Lung (tissue), 12 donors: ENCODE results near the gene CSGALNACT2. TPM values are rescaled to one million over a fixed set of nuclear protein-coding genes. Genes with fewer than 3 reads are reported as not detected.

Source experiments
- ATAC-seq: fragments of 200-7000 bp; cut with Tn5 transposase; one replicate; pipeline ENCODE4 v1.9.1; 2020; ENCODE audit warnings: moderate number of reproducible peaks; ENCODE audit not compliant: insufficient read depth, low FRiP score
- DNase-seq, 3 donors: peaks; one replicate each; pipeline ENCODE4 v3.0.0-alpha.2; 2013 to 2017
- H3K27ac ChIP-seq, 2 donors: one replicate each; pipeline ENCODE4 v1.5.1; 2013; ENCODE audit warnings: mild to moderate bottlenecking in 2 of 2, moderate library complexity in 2 of 2, control low read depth in 1 of 2, inconsistent platforms in 1 of 2, low read depth in 1 of 2, low read length in 1 of 2
- H3K27me3 ChIP-seq, 3 donors: one replicate each; pipeline ENCODE4 v1.5.1; 2013; ENCODE audit warnings: low read length in 2 of 3; ENCODE audit not compliant: control insufficient read depth in 3 of 3, insufficient read depth in 3 of 3
- H3K36me3 ChIP-seq, 4 donors: one replicate each; pipeline ENCODE4 v1.5.1; 2013; ENCODE audit warnings: low read length in 4 of 4, mild to moderate bottlenecking in 1 of 4, moderate library complexity in 1 of 4; ENCODE audit not compliant: control insufficient read depth in 4 of 4, insufficient read depth in 4 of 4
- H3K4me1 ChIP-seq, 5 donors: one replicate each; pipeline ENCODE4 v1.5.1; 2013; ENCODE audit warnings: low read length in 5 of 5, mild to moderate bottlenecking in 2 of 5, moderate library complexity in 1 of 5; ENCODE audit not compliant: control insufficient read depth in 5 of 5, insufficient read depth in 5 of 5
- H3K4me3 ChIP-seq: one replicate; pipeline ENCODE4 v1.5.1; 2013; ENCODE audit warnings: mild to moderate bottlenecking, control low read depth, moderate library complexity
- H3K9ac ChIP-seq, 2 donors: one replicate each; pipeline ENCODE4 v1.5.1; 2013; ENCODE audit warnings: low read length in 2 of 2, control low read depth in 1 of 2; ENCODE audit not compliant: insufficient read depth in 1 of 2
- H3K9me3 ChIP-seq, 4 donors: one replicate each; pipeline ENCODE4 v1.5.1; 2013; ENCODE audit warnings: low read length in 3 of 4, mild to moderate bottlenecking in 1 of 4, moderate library complexity in 1 of 4; ENCODE audit not compliant: control insufficient read depth in 4 of 4, insufficient read depth in 3 of 4
- WGBS, 2 donors: extraction: QIAGEN DNeasy Blood & Tissue Kit; methylation state at CpG; one replicate each; pipeline ENCODE4 v1.1.7; 2013; 5-methylcytosine and 5-hydroxymethylcytosine counted together
- polyA plus RNA-seq, 2 donors: library from polyadenylated mRNA; stranded (reverse); fragments of 200-250 nt; gene quantifications; one replicate each; pipeline ENCODE4 v1.2.1, GENCODE V29; 2013
- total RNA-seq, 2 donors: library from RNA; depleted of rRNA in 1 of 2; stranded (reverse); fragments of >200 nt in 1 of 2; gene quantifications; one replicate each; pipeline ENCODE4 v1.2.1, GENCODE V29; 2014 to 2021
- TF ChIP-seq, protein P1 (sequence below): IDR thresholded peaks from 2 replicates; pipeline ENCODE4 v1.5.1; 2012; ENCODE audit warnings: mild to moderate bottlenecking; ENCODE audit errors: control extremely low read depth, extremely low read depth
- donor health status: control.
- donor health status: control.
- donor health status: Bipolar disorder and iron deficiency.
- donor health status: healthy.
- donor health status: DM: yes; HTN: yes; CAD: no.

The CSGALNACT2 gene
- total and polyA plus RNA-seq, 4 donors: 9.8 to 48.4 (median 33.3) TPM

DNA sequence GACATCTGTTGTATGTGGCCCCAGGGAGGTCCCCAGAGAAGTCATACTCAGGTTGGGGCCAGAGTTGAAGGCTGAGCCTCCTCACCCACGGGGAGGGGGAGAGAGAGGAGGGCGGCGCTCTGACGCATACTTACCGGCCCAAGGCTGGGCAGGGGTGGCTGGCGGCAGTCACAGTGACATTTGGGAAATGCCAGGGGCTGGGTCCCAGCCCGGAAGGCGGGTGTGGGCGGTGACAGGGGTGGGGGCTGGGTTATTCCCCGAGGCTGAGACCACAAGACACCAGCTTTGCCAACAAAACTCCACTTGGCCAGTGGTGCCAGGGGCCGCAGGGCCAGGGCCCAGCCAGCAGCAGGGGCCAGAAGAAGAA is 87.5 kb downstream of the CSGALNACT2 start:
- TF ChIP-seq, protein P1, sequence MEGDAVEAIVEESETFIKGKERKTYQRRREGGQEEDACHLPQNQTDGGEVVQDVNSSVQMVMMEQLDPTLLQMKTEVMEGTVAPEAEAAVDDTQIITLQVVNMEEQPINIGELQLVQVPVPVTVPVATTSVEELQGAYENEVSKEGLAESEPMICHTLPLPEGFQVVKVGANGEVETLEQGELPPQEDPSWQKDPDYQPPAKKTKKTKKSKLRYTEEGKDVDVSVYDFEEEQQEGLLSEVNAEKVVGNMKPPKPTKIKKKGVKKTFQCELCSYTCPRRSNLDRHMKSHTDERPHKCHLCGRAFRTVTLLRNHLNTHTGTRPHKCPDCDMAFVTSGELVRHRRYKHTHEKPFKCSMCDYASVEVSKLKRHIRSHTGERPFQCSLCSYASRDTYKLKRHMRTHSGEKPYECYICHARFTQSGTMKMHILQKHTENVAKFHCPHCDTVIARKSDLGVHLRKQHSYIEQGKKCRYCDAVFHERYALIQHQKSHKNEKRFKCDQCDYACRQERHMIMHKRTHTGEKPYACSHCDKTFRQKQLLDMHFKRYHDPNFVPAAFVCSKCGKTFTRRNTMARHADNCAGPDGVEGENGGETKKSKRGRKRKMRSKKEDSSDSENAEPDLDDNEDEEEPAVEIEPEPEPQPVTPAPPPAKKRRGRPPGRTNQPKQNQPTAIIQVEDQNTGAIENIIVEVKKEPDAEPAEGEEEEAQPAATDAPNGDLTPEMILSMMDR: no peak
- peaks cover 0 to 4% (median 0%) of the 10 kb centered on the region in 4 donors for H3K9me3 ChIP-seq
- peaks cover 0 to 12% (median 4%) of the 10 kb centered on the region in 5 donors for H3K4me1 ChIP-seq
- no peak overlapping the region for H3K4me3 ChIP-seq
- DNase-seq (no peak), ATAC-seq (no peak)
- no peaks in the 10 kb centered on the region for H3K36me3 ChIP-seq
- peaks cover 0 to 27% (median 18%) of the 10 kb centered on the region in 3 donors for H3K27me3 ChIP-seq
- no peak overlapping the region for H3K9ac ChIP-seq
- 41 to 55% methylated on average over 10 to 11 of the region's 11 CpGs for WGBS, 2 donors
- no peak overlapping the region for H3K27ac ChIP-seq

DNA sequence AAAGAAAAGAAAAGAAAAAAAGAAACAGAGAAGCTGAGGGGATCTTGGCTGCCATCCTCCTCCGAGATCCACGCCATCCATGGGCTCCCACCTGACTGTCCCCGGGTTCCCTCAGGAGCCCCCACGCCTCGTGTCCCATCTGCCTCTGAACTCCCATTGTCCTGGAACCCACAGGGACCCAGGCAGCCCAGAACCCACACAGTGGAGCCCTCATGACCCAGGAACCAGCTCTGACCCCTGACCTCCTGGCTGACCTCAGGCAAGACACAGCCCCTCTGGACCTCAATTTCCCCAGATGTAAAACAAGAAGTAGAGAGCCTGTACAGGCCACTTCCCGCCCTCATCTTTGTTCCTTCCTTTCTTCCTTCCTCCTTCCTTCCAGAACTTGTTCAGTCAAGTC is 88.2 kb downstream of the CSGALNACT2 start:
- peaks cover 0 to 4% (median 0%) of the 10 kb centered on the region in 4 donors for H3K9me3 ChIP-seq
- H3K4me1 ChIP-seq: peaks cover 0 to 12% (median 4%) of the 10 kb centered on the region in 5 donors
- 90 to 93% methylated on average over 6 of the region's 6 CpGs for WGBS, 2 donors
- no peak for ATAC-seq
- H3K9ac ChIP-seq: no peak overlapping the region
- DNase-seq: no peak
- H3K36me3 ChIP-seq: no peaks in the 10 kb centered on the region
- peaks cover 0 to 33% (median 23%) of the 10 kb centered on the region in 3 donors for H3K27me3 ChIP-seq
- TF ChIP-seq, protein P1: no peak
- no peak overlapping the region for H3K4me3 ChIP-seq
- no peak overlapping the region for H3K27ac ChIP-seq

DNA sequence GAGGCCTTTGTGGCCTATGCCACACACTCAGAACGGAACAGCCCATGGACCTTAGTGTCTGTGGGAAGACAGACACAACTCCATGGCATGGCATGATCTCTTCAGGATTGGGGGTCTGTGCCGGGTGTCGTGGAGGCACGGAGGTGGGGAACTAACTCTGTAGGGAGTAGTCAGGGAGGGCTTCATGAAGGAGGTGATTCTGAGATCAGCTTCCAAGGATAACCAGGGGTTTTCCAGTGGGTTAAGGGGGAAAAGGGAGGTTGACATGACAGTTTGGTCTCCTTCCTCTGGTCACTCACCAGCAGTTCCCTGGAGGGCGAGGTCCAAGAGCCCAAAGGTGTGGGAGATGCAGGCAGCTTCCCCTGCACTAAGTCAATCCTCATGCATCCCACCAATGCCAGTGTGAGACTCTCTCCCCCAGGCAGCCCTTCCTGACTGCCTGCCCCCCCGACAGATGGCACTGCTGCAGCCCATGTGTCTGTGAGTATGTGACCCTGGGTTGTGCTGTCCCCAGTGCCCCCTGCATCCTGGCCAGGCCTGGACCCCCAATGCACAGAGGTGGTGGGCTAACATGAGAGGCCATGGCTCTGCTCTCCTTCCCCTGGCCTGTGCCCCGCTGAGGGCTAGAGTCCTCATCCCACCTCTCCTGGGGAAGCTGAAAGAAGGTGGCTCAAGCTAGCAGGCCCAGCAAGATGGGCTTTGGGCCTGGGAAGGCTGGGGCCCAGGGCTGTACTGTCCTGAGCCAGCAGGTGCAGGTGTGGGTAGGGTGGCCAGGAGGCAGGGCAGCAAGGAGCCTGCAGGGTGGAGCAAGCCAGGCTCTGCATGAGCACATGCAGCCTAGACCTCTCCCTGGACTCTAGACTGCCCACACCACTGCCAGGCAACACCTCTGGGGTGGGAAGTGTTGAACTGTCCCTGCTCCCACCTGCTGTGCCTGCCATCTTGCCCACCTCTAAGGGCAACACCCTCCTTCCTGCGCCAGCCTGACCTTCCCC is 88.9 kb downstream of the CSGALNACT2 start:
- Histone ChIP-seq H3K36me3 (no peaks in the 10 kb centered on the region), H3K9ac (no peak overlapping the region), H3K4me1 (peaks cover 0 to 12% (median 4%) of the 10 kb centered on the region in 5 donors), H3K4me3 (no peak overlapping the region), H3K27me3 (peaks cover 0 to 39% (median 25%) of the 10 kb centered on the region in 3 donors), H3K9me3 (peaks cover 0 to 4% (median 0%) of the 10 kb centered on the region in 4 donors), H3K27ac (no peak overlapping the region)
- no peak for DNase-seq
- TF ChIP-seq, protein P1: no peak
- ATAC-seq: no peak
- WGBS, 2 donors: 94 to 96% methylated on average over 8 of the region's 8 CpGs
